GM23248 (cell line): Measurements from ENCODE around the gene SUPT3H. TPM values are rescaled to one million over a fixed set of nuclear protein-coding genes. Genes with fewer than 3 reads are reported as not detected.

Experiments
- DNase-seq: peaks from one replicate; pipeline ENCODE4 v3.0.0-alpha.2; 2015
- H2AFZ ChIP-seq: fragments of 200-600 bp; sonication (generic); 2 replicates; pipeline ENCODE4 v1.6.1; 2016; ENCODE audit warnings: antibody characterized with exemption
- H3F3A ChIP-seq: fragments of 200-600 bp; sonication (generic); 2 replicates; pipeline ENCODE4 v1.6.1; 2016; ENCODE audit warnings: mild to moderate bottlenecking, antibody characterized with exemption, mixed run types; ENCODE audit not compliant: insufficient read depth
- H3K27ac ChIP-seq: fragments of 200-600 bp; sonication (generic); 2 replicates; pipeline ENCODE4 v1.5.1; 2016; ENCODE audit warnings: mild to moderate bottlenecking
- H3K27me3 ChIP-seq: fragments of 200-600 bp; sonication (generic); replicated peaks from 2 replicates; pipeline ENCODE4 v1.6.1; 2016; ENCODE audit warnings: mild to moderate bottlenecking; ENCODE audit not compliant: insufficient read depth
- H3K36me3 ChIP-seq: fragments of 200-600 bp; sonication (generic); 2 replicates; pipeline ENCODE4 v1.6.1; 2016; ENCODE audit warnings: low read depth, mild to moderate bottlenecking
- H3K4me1 ChIP-seq: fragments of 200-600 bp; sonication (generic); 2 replicates; pipeline ENCODE4 v1.6.1; 2016; ENCODE audit warnings: mild to moderate bottlenecking; ENCODE audit not compliant: insufficient read depth
- H3K4me2 ChIP-seq: fragments of 200-600 bp; sonication (generic); one replicate; pipeline ENCODE4 v1.6.1; 2016; ENCODE audit warnings: mild to moderate bottlenecking; ENCODE audit not compliant: unreplicated experiment
- H3K4me3 ChIP-seq: fragments of 200-600 bp; sonication (generic); 2 replicates; pipeline ENCODE4 v1.5.1; 2016; ENCODE audit warnings: mild to moderate bottlenecking
- H3K79me2 ChIP-seq: fragments of 200-600 bp; sonication (generic); 2 replicates; pipeline ENCODE4 v1.6.1; 2016; ENCODE audit warnings: mild to moderate bottlenecking; ENCODE audit not compliant: insufficient read depth
- H3K9ac ChIP-seq: fragments of 200-600 bp; sonication (generic); 2 replicates; pipeline ENCODE4 v1.6.1; 2016; ENCODE audit warnings: mild to moderate bottlenecking
- H3K9me2 ChIP-seq: fragments of 200-600 bp; sonication (generic); 2 replicates; pipeline ENCODE4 v1.6.1; 2016; ENCODE audit warnings: mixed run types, mild to moderate bottlenecking, moderate library complexity; ENCODE audit not compliant: insufficient read depth
- H3K9me3 ChIP-seq: fragments of 200-600 bp; sonication (generic); one replicate; pipeline ENCODE4 v1.6.1; 2017; ENCODE audit warnings: low read depth
- H4K20me1 ChIP-seq: fragments of 200-600 bp; sonication (generic); 2 replicates; pipeline ENCODE4 v1.6.0; 2016; ENCODE audit not compliant: insufficient read depth
- EZH2 ChIP-seq: fragments of 200-600 bp; sonication (generic); IDR thresholded peaks from 2 replicates; pipeline ENCODE4 v1.6.1; 2018; ENCODE audit warnings: antibody characterized with exemption, mild to moderate bottlenecking; ENCODE audit not compliant: insufficient read depth, poor library complexity, severe bottlenecking
- EZH2phosphoT487 ChIP-seq: fragments of 200-600 bp; sonication (generic); IDR thresholded peaks from 2 replicates; pipeline ENCODE4 v1.6.1; 2018; ENCODE audit warnings: antibody characterized with exemption, moderate library complexity, mild to moderate bottlenecking, low read depth; ENCODE audit not compliant: insufficient read depth
- WGBS, 2 experiments: methylation state at CpG; one replicate each; pipeline ENCODE4 v1.1.6; 2015 to 2017; ENCODE audit warnings: low lambda C conversion rate in 2 of 2, low coverage in 1 of 2; ENCODE audit errors: missing lambda C conversion rate in 2 of 2; 5-methylcytosine and 5-hydroxymethylcytosine counted together
- in situ Hi-C: fragments of 300-500 bp; cut with MboI; formaldehyde crosslinking; loops from 2 replicates; pipeline ENCODE4 v1.15.0; 2020
- polyA plus RNA-seq: library from polyadenylated mRNA; unstranded; fragments of >200 nt; fragmentation: Nextera tagmentation; extraction: Ambion mirVana; gene quantifications from 2 replicates; pipeline ENCODE4 v1.2.1, GENCODE V29; 2016
- total RNA-seq: library from RNA; depleted of rRNA; stranded (reverse); fragments of >200 nt; shearing (Covaris generic); gene quantifications from 2 replicates; pipeline ENCODE4 v1.2.3, GENCODE V29; 2014

The SUPT3H gene
- total and polyA plus RNA-seq, 2 experiments from 2014 or later = 9.3 to 12.4 TPM

- H3F3A ChIP-seq = peaks cover 22% of the 10 kb centered on the region
- no peaks in the 10 kb centered on the region for H4K20me1 ChIP-seq
- no peaks in the 10 kb centered on the region for H3K79me2 ChIP-seq
- H3K4me2 ChIP-seq = peak overlapping the region; percentile 60
- peak overlapping the region; percentile 0; the same call in 1 of the 2 replicates for H2AFZ ChIP-seq
- WGBS, 2 experiments = 44 to 47% methylated on average over 2 of the region's 2 CpGs
- no peaks in the 10 kb centered on the region for H3K36me3 ChIP-seq
- no peaks in the 10 kb centered on the region for H3K9me2 ChIP-seq
- H3K27me3 ChIP-seq = no peaks in the 10 kb centered on the region
- in situ Hi-C loops = no loop called here
- peak overlapping the region; percentile 64 for H3K9ac ChIP-seq
- peak overlapping the region; percentile 87 for H3K27ac ChIP-seq
- peaks cover 52% of the 10 kb centered on the region for H3K4me1 ChIP-seq
- peak overlapping the region; percentile 21; the same call in 1 of the 2 replicates for H3K4me3 ChIP-seq
- DNase-seq = peak; percentile 57
- no peak for TF ChIP-seq EZH2phosphoT487
- H3K9me3 ChIP-seq = no peaks in the 10 kb centered on the region
Measured at GRCh38 chr6:45076217-45076930, 301.4 kb downstream of the SUPT3H start.

- peak; percentile 95 for DNase-seq
- Histone ChIP-seq H3F3A (peaks cover 22% of the 10 kb centered on the region), H4K20me1 (no peaks in the 10 kb centered on the region), H3K27me3 (no peaks in the 10 kb centered on the region), H3K4me2 (peak overlapping the region; percentile 60), H3K9me2 (no peaks in the 10 kb centered on the region), H3K4me3 (0 out of 2 replicates have a peak overlapping the region, but pooled peaks have one; percentile 21), H2AFZ (no peak overlapping the region), H3K4me1 (peaks cover 52% of the 10 kb centered on the region), H3K9ac (peak overlapping the region; percentile 64), H3K79me2 (no peaks in the 10 kb centered on the region), H3K27ac (peak overlapping the region; percentile 87), H3K36me3 (no peaks in the 10 kb centered on the region), H3K9me3 (no peaks in the 10 kb centered on the region)
- WGBS, 2 experiments = 0 to 4% methylated on average over 2 of the region's 2 CpGs
- in situ Hi-C loops = no loop called here
- no peak for TF ChIP-seq EZH2
- no peak for TF ChIP-seq EZH2phosphoT487
Measured at GRCh38 chr6:45075246-45075645, 302.5 kb downstream of the SUPT3H start.

GRCh38 chr6:45074439-45074838, 303.3 kb downstream of the SUPT3H start:
- H3K27ac ChIP-seq = peak overlapping the region; percentile 87
- H4K20me1 ChIP-seq = no peaks in the 10 kb centered on the region
- no peaks in the 10 kb centered on the region for H3K79me2 ChIP-seq
- H3F3A ChIP-seq = peaks cover 22% of the 10 kb centered on the region
- H3K9me2 ChIP-seq = no peaks in the 10 kb centered on the region
- H3K36me3 ChIP-seq = no peaks in the 10 kb centered on the region
- TF ChIP-seq EZH2 = no peak
- no peak for TF ChIP-seq EZH2phosphoT487
- no peak overlapping the region for H3K4me3 ChIP-seq
- peak overlapping the region; percentile 46 for H3K9ac ChIP-seq
- DNase-seq = no peak
- 88 to 100% methylated on average over 1 of the region's 1 CpG for WGBS, 2 experiments
- peak overlapping the region; percentile 56 for H3K4me2 ChIP-seq
- H3K27me3 ChIP-seq = no peaks in the 10 kb centered on the region
- no peaks in the 10 kb centered on the region for H3K9me3 ChIP-seq
- H3K4me1 ChIP-seq = peaks cover 52% of the 10 kb centered on the region
- H2AFZ ChIP-seq = no peak overlapping the region
- in situ Hi-C loops = no loop called here

- Histone ChIP-seq H3K9ac (no peak overlapping the region), H3K4me1 (peaks cover 52% of the 10 kb centered on the region), H3K4me3 (no peak overlapping the region), H3K9me3 (no peaks in the 10 kb centered on the region), H3K27ac (peak overlapping the region; percentile 87), H3F3A (peaks cover 22% of the 10 kb centered on the region), H4K20me1 (no peaks in the 10 kb centered on the region), H3K27me3 (no peaks in the 10 kb centered on the region), H3K36me3 (no peaks in the 10 kb centered on the region), H2AFZ (no peak overlapping the region), H3K9me2 (no peaks in the 10 kb centered on the region), H3K4me2 (no peak overlapping the region), H3K79me2 (no peaks in the 10 kb centered on the region)
- peak; percentile 35 for DNase-seq
- TF ChIP-seq EZH2phosphoT487 (no peak), EZH2 (no peak)
- in situ Hi-C loops = no loop called here
Measured at GRCh38 chr6:45073771-45074170, 304.0 kb downstream of the SUPT3H start.
